ES-I3 (cell line): Measurements from ENCODE around the gene SRRM3.
"Not testable (repeated sequence)": the region's sequence is repeated elsewhere in the genome, so short reads cannot be mapped to it uniquely, and the experiment has no call there.

Source experiments
- H3K36me3 ChIP-seq: 2 replicates; pipeline ENCODE4 v1.6.1; 2013; ENCODE audit warnings: mild to moderate bottlenecking, low read length, control low read depth, moderate library complexity; ENCODE audit not compliant: insufficient read depth
- H3K4me1 ChIP-seq: 2 replicates; pipeline ENCODE4 v1.6.1; 2013; ENCODE audit warnings: mild to moderate bottlenecking, control low read depth, low read length; ENCODE audit not compliant: insufficient read depth
- H3K9ac ChIP-seq: 2 replicates; pipeline ENCODE4 v1.6.1; 2013; ENCODE audit warnings: low read depth, mild to moderate bottlenecking, low read length, moderate library complexity
- H3K9me3 ChIP-seq: 2 replicates; pipeline ENCODE4 v1.6.1; 2013; ENCODE audit warnings: mild to moderate bottlenecking, low read length, moderate library complexity; ENCODE audit not compliant: control insufficient read depth, insufficient read depth

The SRRM3 gene

DNA sequence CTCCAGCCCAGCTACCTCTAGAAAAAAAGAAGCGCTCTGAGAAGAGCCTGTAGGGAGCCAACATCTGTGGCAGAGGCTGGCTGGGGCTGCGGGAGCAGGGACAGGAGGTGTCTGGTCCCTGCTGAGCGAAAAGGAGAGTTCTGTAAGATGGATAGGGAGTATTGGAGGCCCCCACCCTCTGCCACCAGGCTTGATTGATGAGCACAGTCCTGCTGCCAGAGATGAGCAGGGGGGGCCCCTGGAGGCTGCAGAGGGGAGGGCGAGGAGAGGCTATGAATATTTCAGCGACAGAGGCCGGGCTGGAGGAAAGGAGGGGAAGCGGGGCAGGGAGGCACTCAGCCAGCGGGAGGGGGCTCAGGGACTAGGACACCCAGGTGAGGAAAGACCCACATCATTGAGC, 56.3 kb downstream of the SRRM3 start:
- H3K9ac ChIP-seq = no peak overlapping the region
- H3K36me3 ChIP-seq = no peaks in the 10 kb centered on the region
- H3K4me1 ChIP-seq = peaks cover 15% of the 10 kb centered on the region; the same call in 1 of the 2 replicates
- no peaks in the 10 kb centered on the region for H3K9me3 ChIP-seq

DNA sequence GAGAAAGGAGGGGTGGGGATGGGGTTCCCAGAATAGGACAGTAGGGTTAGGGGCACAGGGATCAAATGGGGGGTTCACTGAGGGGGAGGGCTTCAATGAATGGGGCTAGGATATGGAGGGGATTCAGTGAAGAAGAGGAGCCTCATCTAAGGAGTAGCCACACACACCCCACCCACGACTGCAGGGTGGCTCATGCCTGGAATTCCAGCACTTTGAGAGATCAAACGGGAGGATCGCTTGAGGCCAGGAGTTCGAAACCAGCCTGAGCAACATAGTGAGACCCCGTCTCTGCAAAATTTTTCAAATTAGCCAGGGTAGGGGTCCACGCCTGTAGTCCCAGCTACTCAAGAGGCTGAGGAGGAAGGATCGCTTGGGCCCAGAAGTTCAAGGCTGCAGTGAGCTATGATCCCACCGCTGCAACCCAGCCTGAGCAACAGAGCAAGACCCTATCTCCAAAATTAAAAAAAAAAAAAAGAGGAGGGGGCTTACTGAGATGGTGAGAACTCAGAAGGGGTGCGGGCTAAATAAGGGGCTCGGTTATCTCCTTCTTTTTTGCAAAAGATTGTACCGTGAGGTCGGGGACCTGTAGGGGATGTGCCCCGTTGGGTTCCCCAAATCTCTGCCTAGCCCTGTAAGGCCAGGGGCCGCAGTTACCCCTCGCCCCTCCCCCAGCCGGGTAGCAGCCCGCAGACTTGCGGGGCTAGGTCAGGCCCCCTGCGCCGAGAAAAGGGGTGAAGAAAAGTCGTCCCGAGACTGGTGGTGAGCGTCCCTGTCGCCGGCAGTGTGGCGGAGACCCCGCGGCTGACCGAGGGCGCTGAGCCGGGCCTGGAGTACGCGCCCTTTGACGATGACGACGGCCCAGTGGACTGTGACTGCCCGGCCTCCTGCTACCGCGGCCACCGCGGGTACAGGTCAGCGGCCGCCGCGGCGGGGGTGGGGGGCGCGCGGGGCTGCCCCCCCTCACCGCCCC, 57.7 kb downstream of the SRRM3 start:
- H3K4me1 ChIP-seq = peaks cover 15% of the 10 kb centered on the region; the same call in 1 of the 2 replicates
- peak overlapping the region; percentile 54 for H3K9ac ChIP-seq
- H3K36me3 ChIP-seq = no peaks in the 10 kb centered on the region
- no peaks in the 10 kb centered on the region for H3K9me3 ChIP-seq

GRCh38 chr7:76260171-76260703, 58.5 kb downstream of the SRRM3 start:
- H3K9me3 ChIP-seq = no peaks in the 10 kb centered on the region
- H3K4me1 ChIP-seq = peaks cover 15% of the 10 kb centered on the region; the same call in 1 of the 2 replicates
- no peaks in the 10 kb centered on the region for H3K36me3 ChIP-seq
- no peak overlapping the region; the same call in 1 of the 2 replicates for H3K9ac ChIP-seq

DNA sequence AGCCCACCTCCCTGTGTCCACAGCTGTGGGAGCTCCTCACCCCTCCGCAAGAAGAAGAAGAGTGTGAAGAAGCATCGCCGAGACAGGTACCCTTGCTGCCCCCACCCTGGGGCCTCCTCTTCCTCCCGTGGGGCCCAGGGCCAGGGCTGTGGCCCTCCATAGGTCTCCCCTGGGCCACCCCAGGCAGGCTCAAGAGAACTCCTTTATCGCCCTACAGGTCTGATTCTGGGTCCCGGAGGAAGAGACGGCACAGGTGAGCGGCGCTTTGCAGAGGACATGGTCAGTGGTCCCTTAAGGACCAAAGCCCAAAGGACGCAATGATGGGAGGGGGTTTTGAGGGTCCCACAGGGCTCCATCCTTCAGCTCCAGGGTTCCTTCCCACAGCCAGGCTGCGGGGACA, 59.6 kb downstream of the SRRM3 start:
- H3K9ac ChIP-seq = no peak overlapping the region
- H3K36me3 ChIP-seq = no peaks in the 10 kb centered on the region
- H3K4me1 ChIP-seq = peaks cover 15% of the 10 kb centered on the region; the same call in 1 of the 2 replicates
- H3K9me3 ChIP-seq = no peaks in the 10 kb centered on the region

DNA sequence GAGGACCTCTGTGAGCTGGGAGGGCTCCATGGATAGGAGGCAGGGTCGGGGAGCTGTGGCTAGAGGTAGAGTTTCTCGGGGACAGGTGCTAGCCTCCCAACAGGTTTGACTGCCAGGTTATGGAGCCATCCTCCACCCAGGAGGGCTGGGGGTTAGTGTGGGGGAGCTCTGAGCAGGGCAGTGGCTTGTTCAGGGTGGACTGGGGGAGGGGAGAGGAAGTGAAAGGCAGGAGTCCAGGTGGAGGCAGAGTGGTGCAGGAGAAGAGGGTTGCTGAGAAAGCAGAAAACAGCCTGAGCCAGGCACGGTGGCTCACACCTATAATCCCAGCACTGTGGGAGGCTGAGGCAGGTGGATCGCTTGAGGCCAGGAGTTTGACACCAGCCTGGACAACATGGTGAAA, 60.2 kb downstream of the SRRM3 start:
- H3K36me3 ChIP-seq = no peaks in the 10 kb centered on the region
- peaks cover 15% of the 10 kb centered on the region; the same call in 1 of the 2 replicates for H3K4me1 ChIP-seq
- no peaks in the 10 kb centered on the region for H3K9me3 ChIP-seq
- no peak overlapping the region for H3K9ac ChIP-seq

GRCh38 chr7:76262683-76263402, 61.1 kb downstream of the SRRM3 start:
- H3K4me1 ChIP-seq = peaks cover 15% of the 10 kb centered on the region; the same call in 1 of the 2 replicates
- no peak overlapping the region for H3K9ac ChIP-seq
- no peaks in the 10 kb centered on the region for H3K9me3 ChIP-seq
- no peaks in the 10 kb centered on the region for H3K36me3 ChIP-seq

GRCh38 chr7:76265299-76265698, 63.6 kb downstream of the SRRM3 start:
- Histone ChIP-seq H3K36me3 (no peaks in the 10 kb centered on the region), H3K9me3 (no peaks in the 10 kb centered on the region), H3K4me1 (peaks cover 33% of the 10 kb centered on the region), H3K9ac (no peak overlapping the region)

DNA sequence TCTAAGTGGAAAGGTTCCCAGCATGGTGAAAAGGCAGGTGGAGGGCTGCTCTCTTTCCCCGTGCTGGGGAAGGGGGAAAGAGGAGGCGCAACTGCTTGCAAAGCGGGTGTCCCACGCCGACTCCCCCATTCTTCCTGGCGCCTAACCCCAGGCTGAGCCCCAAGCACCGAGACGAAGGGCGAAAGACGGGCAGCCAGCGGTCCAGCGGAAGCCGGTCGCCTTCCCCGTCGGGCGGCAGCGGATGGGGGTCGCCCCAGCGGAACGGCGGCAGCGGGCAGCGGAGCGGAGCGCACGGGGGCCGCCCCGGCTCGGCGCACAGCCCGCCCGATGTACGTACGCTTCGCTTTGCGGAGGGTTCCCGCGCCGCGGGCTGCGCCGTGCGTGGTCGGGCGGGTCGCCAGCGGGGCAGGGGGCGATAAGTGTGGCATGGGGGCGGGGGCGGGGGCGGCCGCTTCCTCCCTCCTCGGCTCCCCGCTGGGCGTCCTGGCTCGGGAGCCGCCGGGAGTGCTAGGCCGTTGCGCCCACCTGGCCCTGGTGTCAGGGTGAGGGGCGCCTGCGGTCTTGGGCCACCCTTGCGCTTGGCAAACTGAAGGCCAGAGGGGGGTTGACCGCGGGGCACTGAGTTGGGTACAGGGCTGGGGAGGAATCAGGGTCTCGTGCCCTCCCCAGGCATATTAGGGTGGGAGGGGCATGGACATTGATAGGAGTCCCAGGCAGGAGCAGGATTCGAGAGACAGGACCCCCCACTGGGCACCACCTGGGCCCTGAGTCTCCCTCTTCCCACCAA, 65.6 kb downstream of the SRRM3 start:
- H3K9me3 ChIP-seq = no peaks in the 10 kb centered on the region
- peak overlapping the region; percentile 75; the same call in 1 of the 2 replicates for H3K9ac ChIP-seq
- no peaks in the 10 kb centered on the region for H3K36me3 ChIP-seq
- H3K4me1 ChIP-seq = peaks cover 19% of the 10 kb centered on the region

DNA sequence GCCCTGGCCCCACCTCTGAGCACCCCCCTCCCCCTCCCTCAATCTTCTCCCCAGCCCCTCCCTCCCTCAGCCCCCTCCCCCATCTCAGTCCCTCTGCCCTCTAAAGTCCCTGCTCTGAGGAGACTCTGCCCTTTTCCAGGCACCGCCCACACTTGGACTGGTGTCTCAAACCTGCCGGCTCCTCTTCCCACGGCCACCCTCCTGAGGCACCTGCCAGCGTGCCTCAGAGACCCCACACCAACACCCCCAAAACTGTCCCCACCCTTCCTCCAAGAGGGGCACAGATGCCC, 66.1 kb downstream of the SRRM3 start:
- H3K4me1 ChIP-seq = peaks cover 23% of the 10 kb centered on the region
- no peaks in the 10 kb centered on the region for H3K36me3 ChIP-seq
- H3K9me3 ChIP-seq = no peaks in the 10 kb centered on the region
- no peak overlapping the region; the same call in 1 of the 2 replicates for H3K9ac ChIP-seq

DNA sequence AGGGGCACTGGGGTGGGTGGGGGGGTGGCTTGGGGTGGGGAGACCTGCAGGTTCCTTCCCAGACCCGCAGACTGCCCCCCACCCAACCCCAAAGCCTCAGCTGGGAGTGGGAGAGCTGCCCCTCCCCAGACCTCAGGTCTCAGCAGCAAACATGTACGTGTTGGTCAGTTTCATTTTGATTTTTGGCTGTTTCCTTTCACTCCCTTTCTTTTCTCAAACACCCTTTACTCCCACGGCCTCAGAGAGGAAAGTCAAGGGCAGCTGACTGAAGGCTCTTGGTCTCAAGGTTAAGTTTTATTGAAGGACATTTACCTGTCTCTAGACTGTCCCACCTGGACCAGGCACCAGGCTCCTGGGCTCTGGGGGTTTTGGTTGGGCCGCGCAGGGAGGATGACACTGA, 66.7 kb downstream of the SRRM3 start:
- peaks cover 26% of the 10 kb centered on the region for H3K4me1 ChIP-seq
- no peaks in the 10 kb centered on the region for H3K36me3 ChIP-seq
- H3K9me3 ChIP-seq = no peaks in the 10 kb centered on the region
- no peak overlapping the region for H3K9ac ChIP-seq

DNA sequence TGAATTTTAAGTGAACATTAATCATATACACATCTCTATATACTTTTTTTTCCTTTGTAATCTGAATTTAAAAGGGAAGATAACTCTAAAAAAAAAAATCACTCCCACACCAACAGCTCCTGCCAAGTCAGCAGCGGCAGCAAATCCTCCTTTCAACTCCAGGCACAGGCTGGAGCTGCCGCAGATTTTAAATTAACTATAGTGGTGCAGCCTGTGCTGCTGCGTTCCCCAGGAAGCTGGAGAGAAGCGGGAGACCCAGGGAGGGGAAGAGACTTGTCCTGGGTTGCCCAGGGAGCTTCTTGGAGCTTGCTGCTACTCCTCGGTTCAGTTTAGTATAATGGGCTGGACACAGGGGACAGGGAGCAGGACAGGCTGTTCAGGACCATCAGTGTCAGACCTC, 68.2 kb downstream of the SRRM3 start:
- no peak overlapping the region for H3K9ac ChIP-seq
- no peaks in the 10 kb centered on the region for H3K36me3 ChIP-seq
- no peaks in the 10 kb centered on the region for H3K9me3 ChIP-seq
- peaks cover 26% of the 10 kb centered on the region for H3K4me1 ChIP-seq

DNA sequence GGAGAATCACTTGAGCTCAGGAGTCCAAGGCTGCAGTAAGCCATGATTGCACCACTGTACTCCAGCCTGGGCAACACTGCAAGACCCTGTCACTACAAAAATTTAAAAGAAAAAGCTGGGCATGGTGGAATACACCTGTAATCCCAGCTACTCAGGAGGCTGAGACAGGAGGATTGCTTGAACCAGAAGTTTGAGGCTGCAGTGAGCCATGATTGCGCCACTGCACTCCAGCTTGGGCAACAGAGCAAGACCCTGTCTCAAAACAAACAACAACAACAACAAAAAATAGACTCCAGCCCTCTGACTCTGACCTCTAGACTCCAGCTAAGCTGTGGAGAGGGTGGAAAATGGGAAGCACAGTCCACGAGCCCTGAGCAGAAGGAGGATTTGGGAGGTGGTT, 69.7 kb downstream of the SRRM3 start:
- not testable (repeated sequence) for H3K36me3 ChIP-seq, H3K9me3 ChIP-seq, H3K9ac ChIP-seq
- H3K4me1 ChIP-seq = peaks cover 26% of the 10 kb centered on the region

GRCh38 chr7:76272142-76272541, 70.4 kb downstream of the SRRM3 start:
- Histone ChIP-seq H3K9ac (no peak overlapping the region), H3K36me3 (no peaks in the 10 kb centered on the region), H3K9me3 (no peaks in the 10 kb centered on the region), H3K4me1 (peaks cover 26% of the 10 kb centered on the region)

- Histone ChIP-seq H3K36me3 (no peaks in the 10 kb centered on the region), H3K4me1 (peaks cover 26% of the 10 kb centered on the region), H3K9ac (no peak overlapping the region), H3K9me3 (no peaks in the 10 kb centered on the region)
Measured at GRCh38 chr7:76272851-76273497, 71.3 kb downstream of the SRRM3 start.
